HS-5 (cell line): ENCODE data around the gene ANKRD24.
"Not testable (repeated sequence)": the region's sequence is repeated elsewhere in the genome, so short reads cannot be mapped to it uniquely, and the experiment has no call there.

ENCODE experiments used
- DNase-seq: peaks from one replicate; pipeline ENCODE4 v3.0.0-alpha.2; 2012; ENCODE audit warnings: low read depth

The ANKRD24 gene

DNA sequence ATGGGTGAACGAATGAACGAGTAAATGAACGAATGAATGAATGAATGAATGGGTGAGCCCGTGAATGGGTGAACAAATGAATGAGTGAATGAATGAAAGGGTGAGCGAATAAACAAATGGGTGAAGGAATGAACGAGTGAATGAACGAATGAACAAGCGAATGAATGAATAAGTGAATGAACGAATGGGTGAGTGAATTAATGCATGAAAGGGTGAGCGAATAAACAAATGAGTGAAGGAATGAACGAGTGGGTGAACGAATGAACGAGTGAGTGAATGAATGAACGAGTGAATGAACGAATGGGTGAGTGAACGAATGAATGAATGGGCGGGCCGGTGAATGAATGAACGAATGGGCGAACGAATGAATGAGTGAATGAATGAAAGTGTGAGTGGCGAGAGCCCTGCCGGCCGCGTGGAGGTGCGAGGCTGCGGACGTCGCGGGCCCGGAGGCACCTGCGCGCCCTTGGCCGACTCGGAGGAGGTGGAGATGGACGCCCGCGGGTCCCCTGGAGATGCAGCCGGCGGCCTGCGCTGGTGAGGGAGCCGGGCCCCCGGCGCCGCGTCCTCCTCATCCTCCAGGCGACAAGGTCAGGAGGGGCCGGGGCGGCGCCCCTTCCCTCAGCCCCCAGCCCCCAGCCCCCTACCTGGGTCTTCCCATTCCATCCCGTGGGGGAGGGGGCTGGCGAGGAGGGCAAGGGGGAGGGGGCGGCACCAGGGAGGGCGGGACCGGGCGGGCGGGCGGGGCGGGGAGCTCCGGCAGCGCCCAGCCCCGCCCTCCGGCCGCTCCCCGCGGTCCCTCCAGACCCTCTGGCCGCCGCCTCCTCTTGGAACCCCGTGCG is 15.4 kb downstream of the ANKRD24 start:
- DNase-seq: no peak

DNA sequence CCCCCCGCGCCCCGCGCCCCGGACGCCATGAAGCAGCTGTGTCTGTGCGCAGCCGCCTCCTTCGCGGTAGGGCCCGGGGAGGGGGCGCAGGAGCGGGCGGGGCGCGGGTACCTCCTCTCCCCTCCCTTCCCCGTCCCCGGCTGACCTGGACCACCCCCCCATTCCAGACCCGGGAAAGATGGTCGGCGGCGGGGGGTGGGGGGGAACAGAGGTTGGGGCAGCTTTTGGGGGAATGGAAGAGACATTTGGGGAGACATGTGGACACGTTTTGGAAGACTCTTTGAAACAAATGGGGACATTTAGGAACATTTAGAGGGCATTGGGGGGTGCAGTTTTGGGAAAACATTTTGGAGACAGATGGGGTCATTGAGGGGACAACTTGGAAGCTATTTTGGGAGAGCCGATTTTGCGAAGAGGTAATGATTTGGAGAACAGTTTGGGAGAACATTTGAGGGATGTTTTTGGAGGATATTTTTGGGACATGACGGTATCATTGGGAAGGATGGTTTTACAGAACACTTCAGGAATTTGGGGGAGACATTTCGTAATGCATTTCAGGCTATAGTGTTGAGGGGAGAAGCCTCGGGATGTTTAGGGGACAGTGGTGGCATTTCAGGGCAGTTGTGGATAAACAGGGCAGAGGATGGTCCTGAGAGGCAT is 16.1 kb downstream of the ANKRD24 start:
- DNase-seq: no peak

DNA sequence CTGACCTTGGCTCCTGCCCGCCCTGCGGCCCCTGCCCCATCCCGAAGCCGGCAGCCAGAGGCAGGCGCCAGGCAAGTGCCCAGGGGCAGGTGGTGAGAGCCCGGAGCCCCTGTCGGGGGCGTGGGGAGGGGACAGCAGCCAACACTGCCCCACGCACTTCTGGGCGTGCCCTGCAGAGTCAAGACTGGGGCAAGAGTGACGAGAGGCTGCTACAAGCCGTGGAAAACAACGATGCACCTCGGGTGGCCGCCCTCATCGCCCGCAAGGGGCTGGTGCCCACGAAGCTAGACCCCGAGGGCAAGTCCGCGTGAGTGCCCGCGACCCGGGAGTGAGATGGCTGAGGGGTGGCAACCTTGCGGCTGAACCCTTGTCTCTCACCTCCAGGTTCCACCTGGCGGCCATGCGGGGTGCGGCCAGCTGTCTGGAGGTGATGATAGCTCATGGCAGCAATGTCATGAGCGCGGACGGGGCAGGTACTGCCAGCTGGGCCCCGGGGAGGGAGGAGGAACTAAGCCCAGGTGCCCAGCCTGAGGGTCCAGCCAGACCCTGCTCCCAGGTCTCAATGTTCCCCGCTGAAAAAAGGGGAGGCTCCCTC is 17.3 kb downstream of the ANKRD24 start:
- no peak for DNase-seq

DNA sequence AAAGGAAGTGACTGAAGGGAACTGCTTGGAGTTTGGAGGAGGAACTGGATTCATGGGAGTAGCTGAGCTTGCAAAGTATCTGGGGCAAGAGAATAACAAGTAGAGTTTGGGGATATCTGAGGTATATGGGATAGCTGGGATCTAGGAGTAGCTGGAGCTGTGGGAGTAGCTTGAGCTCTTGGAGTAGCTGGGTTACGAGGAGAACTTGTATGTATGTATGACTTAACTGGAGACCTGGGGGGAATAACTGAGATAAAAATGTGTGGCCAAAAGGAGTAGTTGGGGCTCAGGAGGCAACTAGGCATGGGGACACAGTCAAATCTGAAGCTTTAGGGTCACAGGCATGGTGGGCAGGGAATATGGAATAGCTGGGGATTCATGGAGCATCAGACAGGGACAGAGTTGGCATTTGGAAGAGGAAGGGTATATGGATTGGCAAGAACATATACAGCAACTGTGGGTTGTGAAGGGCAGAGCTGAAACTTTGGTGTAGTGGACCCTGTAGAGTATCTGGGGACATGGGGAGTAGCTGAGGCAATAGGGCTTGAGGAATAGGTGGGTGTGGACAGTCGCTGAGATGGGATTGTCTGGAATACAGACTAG is 18.6 kb downstream of the ANKRD24 start:
- no peak for DNase-seq

DNA sequence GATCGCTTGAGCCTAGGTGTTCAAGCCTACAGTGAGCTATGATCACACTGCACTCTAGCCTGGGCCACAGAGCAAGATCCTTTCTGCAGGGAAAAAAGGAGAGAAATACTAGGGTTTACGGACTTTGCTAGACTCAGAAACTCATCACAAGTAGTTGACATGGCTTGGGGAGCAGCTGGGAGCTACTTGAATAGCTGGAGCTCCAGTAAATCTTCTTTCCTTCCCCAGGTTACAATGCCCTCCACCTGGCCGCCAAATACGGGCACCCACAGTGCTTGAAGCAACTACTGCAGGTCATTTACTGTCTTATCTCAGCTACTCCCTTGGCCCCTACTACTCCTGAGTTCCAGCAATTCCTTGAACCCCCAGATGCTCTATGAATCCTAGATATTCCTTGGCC is 19.3 kb downstream of the ANKRD24 start:
- no peak for DNase-seq

DNA sequence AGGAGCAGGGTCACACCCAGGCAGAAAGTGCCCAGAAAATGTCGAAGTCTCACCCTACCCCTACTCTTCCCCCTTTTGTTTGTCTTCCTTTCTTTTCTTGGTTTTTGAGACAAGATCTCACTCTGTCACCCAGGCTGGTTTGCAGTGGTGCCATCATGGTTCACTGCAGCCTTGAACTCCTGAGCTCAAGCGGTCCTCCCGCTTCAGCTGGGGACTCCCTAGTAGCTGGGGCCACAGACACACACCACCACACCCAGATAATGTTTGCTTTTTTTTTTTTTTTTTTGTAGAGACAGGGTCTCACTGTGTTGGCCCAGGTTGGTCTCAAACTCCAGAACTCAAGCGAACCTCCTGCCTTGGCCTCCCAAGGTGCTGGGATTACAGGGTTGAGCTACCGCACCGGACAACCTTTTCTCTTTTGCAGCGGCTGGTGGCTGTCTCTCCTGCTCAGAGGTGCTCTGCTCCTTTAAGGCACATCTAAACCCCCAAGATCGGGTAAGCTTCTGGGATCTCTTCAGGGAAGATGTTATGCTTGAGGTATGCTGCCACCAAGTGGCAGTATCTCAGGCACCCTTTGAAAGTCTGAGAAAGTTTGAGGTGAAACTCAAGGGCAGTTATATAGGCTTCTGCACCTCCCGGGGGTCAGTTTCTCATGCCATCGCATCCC is 24.5 kb downstream of the ANKRD24 start:
- no peak for DNase-seq

DNA sequence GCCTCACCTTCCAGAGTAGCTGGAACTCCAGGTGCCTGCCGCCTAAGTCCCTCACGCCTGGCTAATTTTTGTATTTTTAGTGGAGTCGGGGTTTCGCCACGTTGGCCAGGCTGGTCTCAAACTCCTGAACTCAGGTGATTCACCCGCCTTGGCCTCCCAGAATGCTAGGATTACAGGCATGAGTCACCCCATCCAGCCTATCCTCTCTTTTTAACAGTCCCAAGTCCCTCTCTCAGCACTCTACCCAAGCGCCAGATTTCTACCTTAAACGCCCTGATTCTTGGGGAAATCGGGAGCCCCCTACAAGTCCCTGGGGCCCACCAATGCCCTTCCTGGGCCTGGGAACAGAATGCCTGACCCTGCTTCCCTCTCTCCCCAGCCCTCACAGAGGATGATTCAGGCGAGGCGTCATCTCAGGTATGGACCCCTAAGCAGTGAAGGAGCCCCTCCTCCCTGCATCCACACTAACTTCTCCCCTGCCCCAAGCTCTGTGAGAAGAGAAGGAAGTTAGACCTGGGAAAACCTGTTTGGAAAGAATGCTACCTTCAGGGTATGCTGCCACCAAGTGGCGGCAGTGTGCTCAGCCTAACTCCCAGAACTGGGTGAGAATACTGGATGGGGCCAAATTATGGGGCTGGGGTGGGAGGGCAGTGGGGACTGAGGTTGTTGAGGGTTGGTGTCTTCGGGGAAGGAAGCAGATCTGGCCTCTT is 26.1 kb downstream of the ANKRD24 start:
- DNase-seq: peak; percentile 26

DNA sequence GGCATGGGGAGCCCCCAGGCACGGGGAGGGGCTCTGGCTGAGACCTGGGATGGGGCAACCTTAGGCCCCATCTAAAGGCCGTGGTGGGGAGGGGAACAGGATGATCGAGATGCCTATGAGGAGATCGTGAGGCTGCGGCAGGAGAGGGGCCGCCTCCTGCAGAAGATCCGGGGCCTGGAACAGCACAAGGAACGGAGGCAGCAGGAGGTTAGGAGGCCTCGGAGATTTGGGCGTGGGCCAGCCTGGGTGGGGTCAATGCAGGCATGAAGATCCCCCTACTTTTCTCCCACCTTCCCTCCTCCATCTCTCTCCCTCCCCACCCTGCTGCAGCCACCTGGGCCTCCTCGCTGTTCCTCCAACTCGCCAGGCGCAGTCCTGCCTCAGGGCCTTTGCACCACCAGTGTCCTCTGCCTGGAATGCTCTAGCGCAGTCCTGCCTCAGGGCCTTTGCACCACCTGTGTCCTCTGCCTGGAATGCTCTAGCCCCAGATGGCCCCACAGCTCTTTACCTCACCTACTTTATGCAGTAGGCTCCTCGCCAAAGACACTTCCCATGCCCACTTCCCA is 27.8 kb downstream of the ANKRD24 start:
- no peak for DNase-seq

DNA sequence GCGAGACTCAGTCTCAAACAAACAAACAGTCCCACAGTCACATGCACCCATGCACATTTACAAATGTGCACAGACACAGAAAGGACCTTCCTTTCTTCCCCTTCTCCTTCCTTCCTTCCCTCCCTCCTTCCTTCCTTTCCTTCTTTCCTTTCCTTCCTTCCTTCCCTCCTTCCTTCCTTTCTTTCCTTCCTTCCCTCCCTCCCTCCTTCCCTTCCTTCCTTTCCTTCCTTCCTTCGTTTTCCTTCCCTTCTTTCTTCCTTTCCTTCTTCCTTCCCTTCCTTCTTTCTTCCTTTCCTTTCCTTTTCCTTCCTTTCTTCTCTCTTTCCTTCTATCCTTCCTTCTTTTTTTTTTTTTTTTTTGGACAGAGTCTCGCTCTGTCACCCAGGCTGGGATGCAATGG is 30.6 kb downstream of the ANKRD24 start:
- no peak for DNase-seq

DNA sequence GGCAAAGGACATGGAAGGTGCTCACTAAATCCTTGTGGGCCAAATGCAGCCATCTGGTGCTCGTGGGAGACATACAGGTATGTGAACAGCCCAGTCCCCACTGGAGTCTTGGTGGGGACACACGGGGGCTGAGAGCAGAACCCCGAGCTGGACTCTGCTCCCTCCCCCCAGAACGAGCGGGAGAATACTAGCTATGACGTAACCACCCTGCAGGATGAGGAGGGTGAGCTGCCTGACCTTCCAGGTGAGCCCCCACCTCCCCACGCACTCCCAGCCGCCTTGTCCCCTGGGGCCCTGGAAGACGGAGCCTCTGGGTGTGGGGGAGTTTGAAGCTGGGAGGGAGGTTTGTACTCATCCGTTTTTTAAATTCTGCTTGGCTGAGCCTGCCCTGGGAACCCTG is 33.3 kb downstream of the ANKRD24 start:
- no peak for DNase-seq

DNA sequence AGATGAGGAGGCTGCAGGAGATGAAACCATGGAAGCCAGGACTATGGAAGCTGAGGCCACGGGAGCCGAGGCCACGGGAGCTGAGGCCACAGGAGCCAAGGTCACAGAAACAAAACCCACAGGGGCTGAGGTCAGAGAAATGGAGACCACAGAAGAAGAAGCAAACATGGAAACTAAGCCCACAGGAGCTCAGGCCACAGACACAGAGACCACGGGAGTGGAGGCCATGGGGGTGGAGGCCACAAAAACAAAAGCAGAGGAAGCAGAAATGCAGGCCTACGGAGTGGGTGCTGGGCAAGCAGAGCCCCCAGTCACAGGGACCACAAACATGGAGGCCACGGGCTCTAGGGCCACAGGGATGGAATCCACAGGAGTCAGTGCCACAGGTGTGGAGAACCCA is 34.4 kb downstream of the ANKRD24 start:
- DNase-seq: no peak

DNA sequence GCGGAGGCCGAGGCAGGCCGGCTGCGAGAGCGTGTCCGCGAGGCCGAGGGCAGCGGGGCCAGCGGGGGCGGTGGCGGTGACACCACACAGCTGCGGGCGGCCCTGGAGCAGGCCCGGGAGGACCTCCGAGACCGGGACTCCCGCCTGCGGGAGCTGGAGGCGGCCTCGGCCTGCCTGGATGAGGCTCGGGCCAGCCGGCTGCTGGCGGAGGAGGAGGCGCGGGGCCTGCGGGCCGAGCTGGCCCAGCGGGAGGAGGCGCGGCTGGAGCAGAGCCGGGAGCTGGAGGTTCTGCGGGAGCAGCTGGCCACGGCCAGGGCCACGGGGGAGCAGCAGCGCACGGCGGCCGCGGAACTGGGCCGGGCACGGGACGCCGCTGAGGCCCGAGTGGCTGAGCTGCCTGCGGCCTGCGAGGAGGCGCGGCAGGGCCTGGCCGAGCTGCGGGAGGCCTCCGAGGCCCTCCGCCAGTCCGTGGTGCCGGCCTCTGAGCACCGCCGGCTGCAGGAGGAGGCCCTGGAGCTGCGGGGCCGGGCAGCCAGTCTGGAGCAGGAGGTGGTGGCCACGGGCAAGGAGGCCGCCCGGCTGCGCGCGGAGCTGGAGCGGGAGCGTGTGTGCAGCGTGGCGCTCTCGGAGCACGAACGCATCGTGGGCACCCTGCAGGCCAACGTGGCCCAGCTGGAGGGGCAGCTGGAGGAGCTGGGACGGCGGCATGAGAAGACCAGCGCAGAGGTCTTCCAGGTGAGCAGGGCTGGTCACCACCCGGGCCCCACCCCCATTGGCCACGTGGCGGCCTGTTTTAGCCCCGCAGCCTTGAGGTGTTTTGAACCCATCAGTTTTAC is 35.2 kb downstream of the ANKRD24 start:
- DNase-seq: no peak

DNA sequence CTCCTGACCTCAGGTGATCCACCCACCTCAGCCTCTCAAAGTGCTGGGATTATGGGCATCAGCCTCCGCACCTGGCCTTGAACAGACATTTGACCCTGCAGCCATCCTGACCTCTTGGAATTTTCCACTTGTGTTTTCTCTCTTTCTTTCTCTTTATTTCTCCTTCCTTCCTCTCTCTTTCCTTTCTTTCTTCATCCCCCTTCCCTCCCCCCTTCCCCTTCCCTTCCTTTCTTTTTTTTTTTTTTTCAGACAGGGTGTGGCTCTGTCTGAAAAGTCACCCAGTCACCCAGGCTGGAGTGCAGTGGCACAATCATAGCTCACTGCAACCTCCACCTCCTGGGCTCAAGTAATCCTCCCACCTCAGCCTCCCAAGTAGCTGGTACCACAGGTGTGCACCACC is 36.0 kb downstream of the ANKRD24 start:
- DNase-seq: not testable (repeated sequence)

DNA sequence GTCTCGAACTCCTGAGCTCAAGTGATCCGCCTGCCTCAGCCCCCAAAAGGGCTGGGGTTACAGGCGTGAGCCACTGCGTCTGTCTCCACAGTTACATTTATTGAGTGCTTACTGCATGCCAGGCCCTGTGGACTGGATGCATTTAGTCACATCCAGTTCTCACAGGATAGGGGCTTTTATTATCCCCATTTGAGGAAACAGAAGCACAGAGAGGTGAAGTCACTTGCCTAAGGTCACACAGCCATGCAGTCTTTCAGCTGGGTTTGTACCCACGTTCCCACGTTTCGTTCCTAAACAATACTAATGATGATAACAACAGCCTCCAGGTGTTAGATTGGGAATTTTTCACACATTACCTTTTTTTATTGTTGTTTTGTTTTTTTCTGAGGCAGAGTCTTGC is 37.7 kb downstream of the ANKRD24 start:
- no peak for DNase-seq

DNA sequence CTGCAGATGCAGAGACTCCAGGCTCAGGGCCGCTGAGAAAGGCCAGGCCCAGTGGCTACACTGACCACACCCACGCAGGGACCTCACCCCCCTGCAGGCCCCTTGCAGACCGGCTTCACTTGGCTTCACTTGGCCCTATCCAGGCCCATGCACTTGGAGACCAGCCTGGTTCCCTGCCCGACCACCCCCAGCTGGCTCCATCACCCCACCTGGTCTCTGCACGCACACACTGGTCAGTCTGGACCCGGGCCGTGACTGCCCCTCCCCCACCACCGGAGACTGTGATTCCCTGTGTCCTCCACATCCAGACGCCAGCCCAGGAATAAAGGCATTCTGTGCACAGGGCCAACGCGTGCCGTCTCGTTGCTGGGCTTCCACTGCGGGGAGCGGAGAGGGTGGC is 42.0 kb downstream of the ANKRD24 start:
- no peak for DNase-seq

DNA sequence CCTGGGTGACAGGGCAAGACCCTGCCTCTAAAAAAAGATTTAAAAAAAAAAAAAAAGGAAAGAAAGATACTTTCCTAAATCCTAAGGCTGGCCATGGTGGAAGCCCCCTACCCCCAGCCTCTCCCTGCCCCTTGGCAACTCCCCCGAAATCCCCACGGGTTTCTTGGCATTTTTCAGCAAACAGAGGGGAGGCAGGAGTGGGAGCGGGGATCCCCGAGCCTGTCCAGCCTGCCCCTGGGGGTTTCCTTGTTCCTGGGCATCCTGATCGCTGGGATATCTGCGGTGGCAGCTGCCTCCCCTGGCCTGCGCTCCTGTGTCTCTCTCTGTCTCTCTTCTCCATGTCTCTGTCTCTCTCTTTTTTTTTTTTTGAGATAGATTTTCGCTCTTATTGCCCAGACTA is 43.4 kb downstream of the ANKRD24 start:
- no peak for DNase-seq

DNA sequence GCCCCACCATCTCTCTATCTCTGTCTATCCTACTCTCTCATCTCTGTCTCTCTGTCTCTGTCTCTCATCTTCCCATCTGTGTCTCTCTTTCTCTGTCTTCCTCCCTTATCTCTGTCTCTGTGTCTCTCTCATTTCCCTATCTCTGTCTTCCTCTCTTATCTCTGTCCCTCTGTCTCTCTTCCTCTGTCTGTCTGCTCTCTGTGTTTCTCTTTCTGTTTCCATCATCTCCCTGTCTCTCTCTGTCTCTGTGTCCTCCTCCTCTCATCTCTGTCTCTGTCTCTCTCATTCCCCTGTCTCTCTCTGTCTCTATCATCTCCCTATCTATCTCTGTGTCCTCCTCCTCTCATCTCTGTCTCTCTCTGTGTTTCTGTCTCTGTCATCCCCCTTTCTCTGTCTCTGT is 45.3 kb downstream of the ANKRD24 start:
- DNase-seq: no peak

DNA sequence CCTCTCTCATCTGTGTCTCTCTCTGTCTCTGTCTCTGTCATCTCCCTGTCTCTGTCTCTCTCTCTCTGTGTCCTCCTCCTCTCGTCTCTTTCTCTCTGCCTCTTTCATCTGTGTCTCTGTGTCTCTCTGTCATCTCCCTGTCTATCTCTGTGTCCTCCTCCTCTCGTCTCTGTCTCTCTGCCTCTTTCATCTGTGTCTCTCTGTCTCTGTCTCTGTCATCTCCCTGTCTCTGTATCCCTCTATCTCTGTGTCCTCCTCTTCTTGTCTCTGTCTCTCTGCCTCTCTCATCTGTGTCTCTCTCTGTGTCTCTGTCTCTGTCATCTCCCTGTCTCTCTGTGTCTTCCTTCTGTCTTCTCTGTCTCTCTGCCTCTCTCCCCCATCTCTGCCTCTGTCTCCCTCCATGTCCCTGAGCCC is 46.3 kb downstream of the ANKRD24 start:
- no peak for DNase-seq

DNA sequence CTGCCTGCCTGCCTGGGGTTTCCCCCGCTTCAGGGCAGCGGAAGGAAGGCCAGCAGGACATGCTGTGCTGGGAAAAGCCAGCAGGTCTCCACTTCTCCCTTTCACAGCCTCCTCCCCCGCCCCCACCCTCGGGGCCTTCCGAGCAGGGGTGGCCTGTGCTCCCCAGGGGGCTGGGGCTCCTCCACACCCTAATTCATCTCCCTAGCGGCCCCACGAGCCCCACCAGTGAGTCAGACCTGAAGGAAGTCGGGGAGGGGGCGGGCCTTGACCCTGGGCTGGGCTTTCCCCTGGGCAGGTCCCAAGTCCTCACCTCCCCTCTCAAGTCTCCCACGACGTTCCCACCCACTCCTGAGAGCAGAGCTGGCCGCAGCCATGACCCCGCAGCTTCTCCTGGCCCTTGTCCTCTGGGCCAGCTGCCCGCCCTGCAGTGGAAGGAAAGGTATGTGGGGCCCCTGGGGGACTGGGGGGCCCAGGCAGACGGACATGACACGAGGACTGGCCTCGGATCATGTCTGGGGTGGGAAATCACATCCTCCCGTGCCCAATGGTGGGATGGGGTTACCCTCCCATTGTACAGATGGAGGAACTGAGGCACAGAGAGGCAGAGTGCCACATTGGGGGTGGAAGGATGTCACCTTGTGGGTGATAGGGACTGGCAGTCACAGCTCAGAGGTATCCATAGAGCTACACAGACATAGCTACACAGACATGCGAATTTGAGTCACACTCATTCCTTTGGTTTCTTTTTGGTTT is 46.9 kb downstream of the ANKRD24 start, which contains the start of gene EBI3:
Gene EBI3 (plus strand): TSS at position 345 of the 753 bp plus-strand sequence. CDS start 28 bp downstream, at position 373.
- no peak for DNase-seq

DNA sequence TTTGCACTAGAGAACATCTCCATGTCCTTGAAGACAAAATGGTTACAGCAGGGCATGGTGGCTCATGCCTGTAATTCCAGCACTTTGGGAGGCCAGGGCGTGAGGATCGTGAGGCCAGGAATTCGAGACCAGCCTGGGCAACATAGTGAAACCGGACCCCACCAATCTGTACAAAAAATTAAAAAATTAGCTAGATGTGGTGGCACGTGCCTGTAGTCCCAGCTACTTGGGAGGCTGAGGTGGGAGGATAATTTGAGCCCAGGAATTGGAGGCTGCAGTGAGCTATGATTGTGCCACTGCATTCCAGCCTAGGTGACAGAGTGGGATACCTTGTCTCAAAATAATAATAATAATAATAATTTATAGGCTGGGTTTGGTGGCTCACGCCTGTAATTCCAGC is 47.7 kb downstream of the ANKRD24 start:
- not testable (repeated sequence) for DNase-seq
